Activated CD8-positive, alpha-beta memory T cell treated with anti-CD3 and anti-CD28 coated beads for 36 hours (primary cell): Measurements from ENCODE around the gene TNNT1. TPM values are rescaled to one million over a fixed set of nuclear protein-coding genes. Genes with fewer than 3 reads are reported as not detected.

ENCODE experiments used
- CTCF ChIA-PET: fragments of 350-600 bp; sonication (Branson Sonifier 250); formaldehyde crosslinking; loops from one replicate; lab custom pipeline; 2021; ENCODE audit warnings: antibody characterized with exemption; lab: Charles Lee
- POLR2A ChIA-PET: fragments of 350-600 bp; sonication (Branson Sonifier 250); formaldehyde crosslinking; loops from one replicate; lab custom pipeline; 2021; ENCODE audit warnings: antibody characterized with exemption; lab: Charles Lee
- total RNA-seq, 2 experiments: library from RNA; stranded (reverse); gene quantifications; one replicate each; pipeline ENCODE4 v1.2.3, GENCODE V29; 2021

TNNT1 gene
- total RNA-seq, 2 experiments from 2014 or later, result not detected

DNA sequence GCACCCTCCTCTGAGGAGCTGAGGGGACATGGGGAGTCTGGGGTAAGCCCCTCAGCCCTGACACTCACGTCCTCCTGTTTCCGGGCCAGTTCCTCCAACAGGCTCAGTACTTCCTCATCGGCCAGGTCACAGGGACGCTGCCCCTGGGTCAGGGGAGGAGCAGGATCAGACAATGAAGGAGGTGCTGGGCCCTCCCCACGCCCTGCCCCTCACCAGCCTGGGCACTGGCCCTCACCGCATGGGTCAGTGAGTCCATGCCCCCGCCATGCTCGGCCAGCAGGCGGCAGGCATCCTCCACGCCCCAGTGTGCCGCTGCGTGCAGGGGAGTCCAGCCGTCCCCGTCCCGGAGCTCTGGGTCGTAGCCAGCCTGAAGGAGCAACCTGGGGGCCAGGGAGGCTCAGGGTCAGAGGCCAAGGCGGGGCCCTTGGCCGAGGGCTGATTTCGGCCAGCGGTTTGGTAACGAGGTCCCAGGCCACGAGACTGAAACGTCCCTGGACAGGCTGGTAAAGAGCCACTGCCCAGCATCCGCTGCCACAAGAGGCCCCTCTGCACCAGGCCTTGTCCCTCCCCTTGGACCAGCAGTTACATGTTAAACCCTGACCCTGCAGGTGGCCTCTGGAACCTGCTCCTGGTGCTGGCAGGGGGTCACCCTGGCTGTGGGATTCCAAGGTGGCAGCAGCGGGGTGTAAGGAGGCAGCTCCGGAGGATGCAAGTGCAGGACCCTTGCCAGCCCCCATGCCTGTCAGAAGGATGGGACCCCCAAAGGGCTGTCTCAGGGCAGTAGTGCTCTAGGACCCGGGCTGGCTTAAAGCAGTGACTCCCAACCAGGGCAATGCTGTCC is 50.1 kb downstream of the TNNT1 start:
- CTCF ChIA-PET, result interaction anchor here (0.6 to 1.0 kb wide), 2 partner anchors 28 to 43 kb away, joined by 3 read pairs; no protein-coding TSS in a partner anchor
- POLR2A ChIA-PET, result no interaction called here

DNA sequence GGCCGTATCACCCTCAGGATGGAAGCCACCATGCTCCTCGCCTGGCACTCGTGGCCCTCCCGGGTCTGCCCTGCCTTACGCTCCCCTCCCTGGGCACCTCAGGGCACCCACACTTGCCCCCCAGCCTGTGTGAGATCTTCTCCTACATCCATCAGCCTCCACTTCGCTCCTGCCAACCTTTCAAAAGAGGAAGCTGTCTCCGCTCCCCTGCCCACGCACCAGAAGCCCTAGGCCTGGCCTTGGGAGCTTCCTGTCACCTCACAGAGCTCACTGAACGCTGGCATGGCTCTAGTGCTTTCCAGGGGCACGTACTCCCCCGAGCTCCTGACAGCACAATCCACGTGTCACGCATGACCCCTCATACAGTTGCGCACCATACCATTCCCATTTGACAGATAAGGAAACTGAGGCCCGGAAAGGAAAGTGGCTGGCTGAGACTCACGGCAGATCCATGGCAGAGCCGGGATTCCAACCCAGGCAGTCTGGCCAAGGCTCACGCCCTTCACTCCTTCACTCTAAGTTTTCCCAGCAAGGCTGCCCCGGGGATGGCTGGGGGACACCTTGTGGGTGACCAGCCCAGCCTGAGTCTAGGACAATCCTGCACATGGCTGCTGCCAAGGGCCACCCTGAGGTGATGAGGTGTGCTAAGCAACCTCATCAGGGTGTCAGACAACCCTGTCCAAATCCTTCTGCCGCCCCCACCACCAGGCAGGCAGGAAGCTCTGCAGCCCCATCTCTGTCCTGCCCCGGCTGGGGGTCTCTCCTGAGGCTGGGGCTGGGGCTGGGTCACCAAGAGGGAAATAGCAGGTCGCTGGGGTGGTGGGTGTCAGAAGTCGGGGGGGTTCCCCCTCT is 50.9 kb downstream of the TNNT1 start:
- POLR2A ChIA-PET, result no interaction called here
- CTCF ChIA-PET, result interaction anchor here (1.0 kb wide), 1 partner anchor 28 kb away, joined by 3 read pairs; no protein-coding TSS in a partner anchor

DNA sequence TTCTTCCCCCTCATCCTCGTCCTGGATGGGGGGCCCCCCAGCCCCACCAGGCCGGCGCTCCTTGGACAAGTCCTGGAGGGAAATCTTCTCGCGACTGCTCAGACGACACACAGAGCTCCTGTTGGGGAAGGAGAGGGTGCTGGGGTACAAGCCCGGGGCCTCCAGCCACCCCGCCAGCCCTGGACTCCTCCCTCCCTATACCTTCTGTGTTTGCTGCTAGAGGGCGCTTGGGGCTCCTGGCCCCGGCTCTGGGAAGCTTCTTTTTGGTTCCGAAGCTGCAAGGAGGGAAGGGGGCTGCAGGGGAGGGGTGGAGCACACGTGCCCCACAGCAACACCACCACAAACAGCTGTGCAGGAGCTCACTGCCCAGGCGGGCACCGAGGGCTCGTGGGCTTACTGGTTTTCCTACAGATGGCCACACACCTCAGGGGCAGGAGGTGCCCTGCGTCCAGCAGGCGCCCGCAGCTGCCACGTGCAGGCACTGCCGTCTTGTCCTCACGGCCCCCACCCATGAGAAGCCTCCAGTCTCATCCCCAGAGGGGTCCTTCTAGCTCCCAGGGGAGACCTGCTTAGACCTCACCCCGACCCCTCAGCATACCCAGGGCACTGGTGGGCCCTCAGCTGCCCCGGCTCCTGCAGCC is 52.8 kb downstream of the TNNT1 start:
- ChIA-PET CTCF (no interaction called here), POLR2A (no interaction called here)

DNA sequence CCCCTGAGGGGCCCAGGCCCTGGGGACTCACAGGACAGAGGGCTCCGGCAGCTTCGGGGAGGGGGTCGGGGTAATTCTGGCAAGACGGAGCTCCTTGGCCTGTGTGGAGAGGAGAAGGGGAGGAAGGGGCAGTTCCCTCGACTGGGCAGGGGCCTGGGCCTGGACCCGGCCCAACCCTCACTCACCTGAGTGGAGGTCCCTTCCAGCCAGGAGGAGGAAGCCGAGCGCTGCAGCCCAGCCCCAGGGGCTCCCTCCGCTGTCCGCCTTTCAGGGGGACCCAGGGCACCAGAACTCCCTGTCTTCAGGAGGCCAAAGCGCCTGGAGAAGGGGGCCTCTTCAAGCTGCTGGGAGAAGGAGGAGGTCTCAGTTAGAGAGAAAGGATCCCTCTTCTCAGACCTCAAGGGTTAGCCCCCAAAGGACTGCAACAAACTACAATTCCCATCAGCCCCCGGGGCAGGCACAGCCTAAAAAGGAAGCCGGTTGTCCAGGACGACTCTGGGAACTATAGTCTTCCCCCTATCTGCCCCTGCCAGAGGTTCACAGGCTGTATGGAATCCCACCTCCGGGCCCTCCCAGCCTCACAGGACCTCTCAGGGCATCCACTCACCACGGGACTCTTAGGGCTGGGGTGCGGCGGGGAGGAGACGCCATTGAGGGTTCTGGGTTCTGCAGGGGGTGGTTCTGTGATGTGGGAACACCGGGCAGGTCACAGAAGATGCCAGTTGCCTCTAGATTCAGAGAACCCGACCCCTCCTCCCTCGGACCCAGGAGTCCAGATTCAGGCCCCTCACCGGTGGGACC is 53.5 kb downstream of the TNNT1 start:
- CTCF ChIA-PET, result no interaction called here
- POLR2A ChIA-PET, result no interaction called here

DNA sequence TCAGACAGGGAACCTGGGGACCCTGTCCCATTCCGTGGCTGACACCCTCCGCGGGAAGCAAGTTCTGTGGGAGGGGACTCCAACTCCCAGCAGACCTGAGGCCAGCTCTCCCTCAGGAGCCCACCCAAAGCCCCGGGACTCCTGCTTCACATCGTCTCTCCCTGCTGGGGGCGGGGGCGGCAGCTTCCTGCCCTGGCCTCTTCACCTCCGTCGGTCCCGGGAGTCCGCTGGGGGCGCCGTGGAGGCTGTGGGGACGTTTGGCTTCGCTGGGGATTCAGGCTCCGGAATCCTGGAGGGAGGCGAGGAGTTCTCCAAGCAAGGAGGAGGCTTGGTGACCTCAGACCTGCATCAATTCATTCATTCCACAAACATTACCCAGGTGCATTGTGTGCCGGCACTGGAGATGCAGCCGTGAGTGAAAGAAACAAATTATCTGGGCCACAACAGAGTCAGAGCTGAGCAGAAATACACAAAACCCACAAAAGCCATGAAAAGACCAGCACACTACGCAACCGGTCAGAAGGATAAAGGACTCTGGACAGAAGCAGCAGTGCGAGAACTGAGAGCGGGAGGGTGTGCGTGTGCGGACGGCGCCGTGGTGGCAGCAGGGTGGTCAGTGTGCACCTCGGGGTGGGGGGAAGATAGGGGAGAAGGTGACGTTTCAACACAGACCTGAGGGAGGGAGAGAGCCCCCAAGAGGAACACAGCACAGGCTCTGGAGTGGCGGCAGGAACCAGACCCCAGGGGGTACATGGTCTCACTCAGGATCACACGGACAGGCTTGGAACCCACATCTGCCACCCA is 54.3 kb downstream of the TNNT1 start:
- POLR2A ChIA-PET, result no interaction called here
- CTCF ChIA-PET, result no interaction called here

DNA sequence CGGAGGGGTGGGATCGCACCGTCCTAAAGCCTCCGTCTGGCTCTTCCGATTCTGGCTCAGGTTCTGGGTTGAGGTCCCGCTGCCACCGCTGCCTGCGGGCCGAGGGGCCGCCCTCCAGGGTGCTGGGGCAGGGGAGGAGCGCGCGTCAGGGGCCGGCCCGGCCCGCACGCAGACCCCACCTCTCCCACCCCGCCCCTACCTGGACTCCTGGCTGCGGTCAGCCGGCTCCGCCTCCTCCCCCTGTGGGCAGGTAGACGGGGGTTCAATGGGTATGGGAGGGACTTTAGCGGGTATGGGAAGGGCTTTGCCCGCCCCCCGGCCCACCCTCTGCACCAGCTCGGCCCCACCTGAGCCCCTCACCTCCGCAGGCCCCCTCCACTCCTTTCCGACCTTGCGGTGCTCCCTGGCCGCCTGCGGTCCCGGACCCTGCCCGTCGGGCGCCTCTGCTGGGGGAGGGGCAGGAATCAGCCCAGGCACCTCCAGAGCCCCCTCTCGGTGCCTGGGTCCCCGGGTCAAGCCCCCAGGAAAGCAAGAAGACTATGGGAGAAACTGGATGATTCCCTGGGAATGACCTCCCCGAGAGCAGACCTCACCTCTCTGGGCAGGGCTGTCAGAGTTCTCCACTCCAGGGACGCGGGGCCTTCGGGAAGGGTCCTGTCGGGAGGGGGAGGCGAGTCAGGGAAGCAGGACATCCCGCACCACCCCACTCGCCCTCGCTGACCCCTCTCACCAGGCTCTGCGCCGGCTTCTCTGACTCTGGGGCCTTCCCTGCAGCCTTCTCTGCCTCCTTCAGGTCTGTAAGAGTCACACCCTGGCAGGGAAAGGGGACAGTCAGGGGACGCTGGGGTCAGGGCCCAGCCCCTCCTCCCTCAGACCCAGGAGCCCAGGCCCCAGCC is 56.3 kb downstream of the TNNT1 start:
- ChIA-PET POLR2A (no interaction called here), CTCF (no interaction called here)

DNA sequence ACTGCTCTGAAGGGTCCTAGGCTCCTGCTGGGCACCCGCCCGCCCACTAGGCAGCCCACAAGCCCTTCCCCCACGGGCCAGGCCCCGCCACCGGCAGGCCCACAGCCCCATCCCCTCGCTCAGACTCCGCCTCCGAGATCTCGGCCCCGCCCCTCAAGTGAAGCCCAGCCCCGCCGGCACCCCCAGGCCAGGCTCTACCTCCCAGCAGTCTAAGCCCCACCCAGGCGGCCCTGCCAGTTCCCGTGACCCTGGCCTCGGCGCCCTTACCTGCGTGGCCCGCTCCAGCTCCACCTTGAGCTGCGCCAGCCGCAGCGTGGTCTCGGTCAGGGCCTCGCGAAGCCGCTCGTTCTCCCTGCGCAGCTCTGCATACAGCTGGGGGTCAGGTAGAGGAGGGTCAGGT is 57.1 kb downstream of the TNNT1 start:
- ChIA-PET POLR2A (no interaction called here), CTCF (no interaction called here)

DNA sequence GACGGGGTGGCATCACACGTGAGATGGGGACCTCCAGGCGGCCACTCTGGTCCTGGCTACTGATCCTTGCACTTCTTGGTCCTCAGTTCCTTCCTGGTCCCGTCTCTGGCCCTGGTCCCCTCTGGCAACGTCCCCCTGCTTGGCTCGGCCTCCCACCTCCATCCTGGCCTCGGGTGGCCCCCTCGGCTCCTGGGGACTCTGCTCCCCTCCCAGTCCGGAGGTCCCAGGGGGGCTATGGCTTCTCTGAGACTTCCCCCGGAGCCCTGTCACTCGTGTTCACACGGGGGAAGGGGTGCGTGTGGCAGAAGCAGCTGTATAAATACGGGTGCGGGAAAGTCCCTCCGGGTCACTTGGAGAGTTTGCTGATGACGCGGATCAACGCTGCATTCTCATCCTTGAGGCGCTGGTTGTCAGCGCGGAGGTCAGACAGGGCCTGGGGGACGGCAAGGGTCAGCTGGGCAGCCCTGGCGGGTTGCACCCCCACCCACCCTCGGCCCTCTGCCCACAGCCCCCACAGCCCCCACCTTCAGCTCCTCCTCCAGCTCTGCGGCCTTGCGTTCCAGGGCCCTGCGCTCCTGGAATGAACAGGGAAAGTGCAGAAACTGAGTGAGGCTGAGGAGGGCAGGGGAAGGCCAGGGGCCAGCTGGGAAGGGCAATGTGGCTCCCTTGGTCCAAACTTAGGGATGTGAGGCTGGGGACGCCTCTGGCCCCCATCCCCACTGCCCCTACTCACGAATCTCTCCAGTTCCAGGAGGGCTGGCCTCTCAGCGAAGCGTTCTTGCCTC is 57.7 kb downstream of the TNNT1 start:
- CTCF ChIA-PET, result no interaction called here
- POLR2A ChIA-PET, result interaction anchor here (0.5 kb wide), 2 partner anchors 14 to 19 kb away, joined by 8 to 9 read pairs; no protein-coding TSS in a partner anchor

DNA sequence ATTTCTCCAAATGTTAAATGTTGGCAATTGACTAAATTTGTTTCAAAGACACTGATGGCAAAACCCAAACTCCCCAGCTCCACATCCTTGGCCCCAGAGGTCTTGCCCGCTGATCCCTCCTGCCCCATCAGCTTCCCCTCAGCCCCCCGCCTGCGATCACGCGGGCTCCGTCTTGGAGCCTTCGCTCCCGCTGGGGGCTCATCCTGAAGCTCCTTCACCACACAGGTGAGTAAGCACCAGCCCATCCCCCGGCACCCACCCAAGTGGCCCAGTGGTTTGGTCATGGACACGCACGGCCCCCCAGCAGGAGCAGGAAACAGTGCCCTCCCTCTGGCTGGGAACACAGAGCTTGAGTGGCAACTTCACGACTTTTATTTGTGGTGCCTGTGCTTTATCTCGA is 58.4 kb downstream of the TNNT1 start:
- ChIA-PET POLR2A (interaction anchor here (0.5 kb wide), 1 partner anchor 13 kb away, joined by 9 read pairs; no protein-coding TSS in a partner anchor), CTCF (no interaction called here)

DNA sequence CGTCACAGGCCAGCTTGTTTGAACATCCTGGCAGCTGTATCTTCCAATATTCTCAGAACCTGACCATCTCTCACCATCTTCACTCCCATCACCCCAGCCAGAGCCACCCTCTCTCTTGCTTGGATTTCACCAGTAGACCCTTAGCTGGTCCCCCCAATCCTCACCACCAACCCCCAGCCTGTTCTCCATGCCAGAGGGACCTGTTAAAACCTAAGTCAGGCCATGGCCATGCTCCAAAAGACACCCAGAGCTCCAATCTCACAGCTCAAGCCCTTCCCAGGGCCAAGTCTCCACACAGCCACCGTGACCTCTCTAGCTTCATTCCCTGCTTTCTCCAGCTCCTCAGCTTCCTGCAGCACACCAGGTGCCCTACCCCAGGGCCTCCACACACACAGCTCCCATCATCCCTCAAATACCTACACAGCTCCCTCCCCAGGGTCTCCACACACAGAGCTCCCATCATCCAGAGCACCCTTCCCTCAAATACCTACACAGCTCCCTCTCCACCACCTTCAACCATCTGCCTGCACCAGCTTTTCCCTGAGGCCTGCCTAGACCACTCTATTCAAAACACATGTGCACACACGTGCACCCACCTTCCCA is 59.6 kb downstream of the TNNT1 start:
- CTCF ChIA-PET, result interaction anchor here (0.8 to 1.5 kb wide), 2 partner anchors 10 to 150 kb away, joined by 3 read pairs; no protein-coding TSS in a partner anchor
- POLR2A ChIA-PET, result interaction anchor here (0.5 kb wide), 1 partner anchor 51 kb away, joined by 3 read pairs; no protein-coding TSS in a partner anchor

DNA sequence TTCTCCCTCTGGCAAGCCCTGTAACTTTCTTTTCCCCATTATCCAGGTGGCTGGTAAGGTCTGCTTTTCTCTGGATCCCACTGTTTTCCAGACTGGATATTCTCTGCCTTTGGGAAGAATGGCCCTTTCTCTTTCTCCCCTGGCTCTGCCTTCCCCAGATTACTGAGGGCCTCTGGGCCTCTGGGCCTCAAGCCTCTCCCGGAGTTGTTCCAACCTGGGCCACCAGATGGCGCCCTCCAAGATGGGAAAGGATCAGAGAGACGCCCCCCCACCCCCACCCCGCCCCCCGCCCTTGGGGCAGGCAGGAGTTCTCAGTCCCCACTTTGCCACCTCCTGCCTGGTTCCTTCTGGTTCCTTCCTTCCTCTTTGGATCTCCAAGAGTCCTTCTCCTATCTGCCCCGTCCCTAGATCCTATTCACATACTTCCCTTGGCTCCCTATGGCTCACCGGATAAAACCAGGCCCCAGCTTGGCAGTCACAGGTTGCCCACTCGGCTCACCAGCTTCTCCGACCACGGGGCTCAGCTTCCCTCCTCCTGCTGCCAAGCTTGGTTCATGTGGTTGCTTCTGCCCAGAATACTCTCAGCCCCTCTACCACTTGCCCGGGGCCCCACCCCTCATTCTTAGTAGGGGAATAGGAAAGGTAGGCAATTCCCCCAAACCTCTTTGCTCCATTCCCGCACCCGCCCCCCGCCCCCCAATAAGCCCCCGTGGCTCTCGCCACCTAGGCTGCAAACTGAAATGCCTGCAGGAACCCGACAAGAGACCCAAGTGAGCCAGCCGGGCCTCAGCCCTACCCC is 60.3 kb downstream of the TNNT1 start:
- POLR2A ChIA-PET, result interaction anchor here (0.5 kb wide), 1 partner anchor 51 kb away, joined by 3 read pairs; no protein-coding TSS in a partner anchor
- CTCF ChIA-PET, result interaction anchor here (0.5 to 1.5 kb wide), 6 partner anchors 9 to 151 kb away, joined by 3 to 4 read pairs (median 3); partner anchors contain the start of gene PPP1R12C

DNA sequence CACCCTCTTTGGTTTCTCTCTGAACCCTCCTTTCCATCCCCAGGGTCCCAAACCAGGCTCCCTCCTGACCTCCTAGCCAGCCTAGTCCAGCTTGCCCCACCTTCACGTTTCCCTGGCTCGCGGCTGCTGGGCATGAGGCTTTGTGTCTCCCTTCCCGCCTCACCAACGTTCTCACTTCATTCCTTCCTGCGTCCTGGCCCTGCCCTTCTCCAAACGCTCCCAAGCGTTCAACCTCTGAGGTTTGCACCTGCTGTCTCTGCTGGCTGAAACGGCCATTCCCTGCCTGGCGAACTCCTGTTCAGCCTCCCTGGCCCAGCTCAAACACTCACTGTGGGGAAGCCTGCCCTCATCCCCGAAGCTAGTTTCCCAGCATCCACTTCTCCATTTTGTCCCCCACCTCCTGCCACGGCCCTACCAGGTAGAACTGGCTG is 61.0 kb downstream of the TNNT1 start:
- CTCF ChIA-PET, result interaction anchor here (0.7 to 1.5 kb wide), 4 partner anchors 9 to 66 kb away, joined by 3 read pairs; partner anchors contain the start of gene PPP1R12C
- POLR2A ChIA-PET, result no interaction called here

DNA sequence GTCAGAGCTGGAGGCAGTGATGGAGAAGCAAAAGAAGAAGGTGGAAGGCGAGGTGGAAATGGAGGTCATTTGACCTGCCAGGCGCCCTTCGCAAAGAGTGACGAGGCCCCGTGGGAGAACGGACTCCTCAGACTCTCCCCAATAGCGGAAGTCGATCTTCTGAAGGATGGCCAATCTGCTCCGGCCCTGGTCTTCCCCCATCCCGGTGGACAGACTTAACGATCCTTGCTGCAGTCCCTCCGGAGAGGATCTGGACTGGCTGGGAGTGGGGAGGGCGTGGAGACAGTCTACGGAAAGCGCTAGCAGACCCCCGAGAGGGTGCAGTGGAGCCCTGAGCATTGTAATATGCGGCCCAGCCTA is 61.5 kb downstream of the TNNT1 start:
- ChIA-PET CTCF (no interaction called here), POLR2A (no interaction called here)

DNA sequence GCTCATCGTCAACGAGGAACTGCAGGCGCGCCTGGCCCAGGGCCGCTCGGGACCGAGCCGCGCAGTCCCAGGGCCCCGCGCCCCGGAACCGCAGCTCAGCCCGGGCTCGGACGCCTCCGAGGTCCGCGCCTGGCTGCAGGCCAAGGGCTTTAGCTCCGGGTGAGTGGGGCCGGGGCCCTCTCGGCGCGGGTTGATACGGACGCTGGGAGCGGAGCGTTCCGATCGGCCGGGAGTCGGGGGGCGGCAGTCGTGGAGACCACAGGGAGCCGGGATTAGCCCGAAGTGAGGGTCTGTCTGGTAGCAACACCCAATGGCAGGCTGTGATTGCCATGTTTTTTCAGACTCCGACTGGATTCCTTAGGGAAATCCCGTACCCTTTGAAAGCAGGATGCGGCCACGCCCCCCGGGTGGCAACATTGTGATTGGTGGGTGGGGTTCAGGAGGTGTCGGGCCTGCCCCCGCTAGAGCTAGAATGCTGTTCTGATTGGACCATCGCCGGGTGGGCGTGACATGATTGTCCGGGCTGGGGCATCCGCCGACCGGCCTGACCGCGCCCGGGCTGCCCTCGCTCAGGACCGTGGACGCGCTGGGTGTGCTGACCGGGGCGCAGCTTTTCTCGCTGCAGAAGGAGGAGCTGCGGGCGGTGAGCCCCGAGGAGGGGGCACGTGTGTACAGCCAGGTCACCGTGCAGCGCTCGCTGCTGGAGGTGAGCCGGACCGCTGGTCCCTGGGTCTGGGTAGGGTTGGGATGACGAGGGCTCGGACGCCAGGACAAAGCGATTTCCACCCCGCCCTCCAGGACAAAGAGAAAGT is 62.1 kb downstream of the TNNT1 start:
- ChIA-PET CTCF (interaction anchor here (0.6 kb wide), 2 partner anchors 91 to 531 kb away, joined by 5 to 9 read pairs; no protein-coding TSS in a partner anchor), POLR2A (no interaction called here)
